DMS53 treated with DMSO at 0.1 percent for 48 hours (cell line): ENCODE measurements around the gene LUC7L3.
"Not testable (repeated sequence)": the region's sequence is repeated elsewhere in the genome, so short reads cannot be mapped to it uniquely, and the experiment has no call there.

Experiments used
- DNase-seq: peaks from one replicate; lab custom pipeline; 2025; ENCODE audit not compliant: unreplicated experiment; lab: John Stamatoyannopoulos, UW

The LUC7L3 gene

DNA sequence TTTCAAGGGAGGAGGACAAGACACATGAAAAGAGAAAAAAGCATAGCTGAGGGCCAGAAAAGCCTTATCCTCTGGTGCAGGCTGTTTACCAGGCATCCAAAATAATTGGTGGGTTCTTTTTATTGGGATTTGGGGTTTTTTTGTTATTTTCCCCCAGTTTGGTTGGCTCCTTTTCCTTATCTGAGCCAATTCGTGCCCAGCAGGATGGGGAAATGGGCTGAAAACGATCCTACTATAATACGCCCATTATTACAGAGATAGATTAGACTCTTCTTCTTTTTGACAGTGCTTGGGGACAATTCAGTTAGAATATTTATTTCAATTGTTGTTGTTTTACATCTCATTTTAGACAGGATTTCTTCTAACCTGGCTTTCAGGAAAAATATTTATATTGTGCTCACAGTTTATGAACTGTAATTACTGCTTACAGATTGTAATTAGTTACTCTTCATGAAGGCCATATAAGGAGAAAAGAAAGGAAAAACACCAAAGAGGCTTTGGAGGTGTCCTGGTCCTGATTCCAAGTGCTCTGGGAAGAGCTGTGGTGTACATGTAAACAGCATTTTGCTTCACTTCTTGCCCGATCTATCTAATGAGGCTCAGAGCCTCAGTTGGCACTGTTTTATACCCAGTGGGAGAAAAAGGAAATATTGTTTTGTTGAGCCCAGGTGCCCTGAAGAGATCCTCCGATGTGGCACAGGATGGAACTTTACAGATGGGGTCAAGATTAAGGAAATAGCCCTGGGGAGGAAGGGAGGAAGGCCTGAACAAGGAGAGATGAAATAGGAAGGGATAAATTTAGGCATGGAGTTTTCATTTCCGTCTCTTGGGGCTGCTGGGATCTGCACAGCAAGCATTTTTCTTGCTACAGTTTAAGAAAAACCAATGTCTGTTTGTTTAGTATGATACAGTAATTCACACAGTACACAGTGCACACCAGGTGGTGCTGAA, 11.1 kb upstream of the LUC7L3 start:
- DNase-seq: peak; percentile 53

DNA sequence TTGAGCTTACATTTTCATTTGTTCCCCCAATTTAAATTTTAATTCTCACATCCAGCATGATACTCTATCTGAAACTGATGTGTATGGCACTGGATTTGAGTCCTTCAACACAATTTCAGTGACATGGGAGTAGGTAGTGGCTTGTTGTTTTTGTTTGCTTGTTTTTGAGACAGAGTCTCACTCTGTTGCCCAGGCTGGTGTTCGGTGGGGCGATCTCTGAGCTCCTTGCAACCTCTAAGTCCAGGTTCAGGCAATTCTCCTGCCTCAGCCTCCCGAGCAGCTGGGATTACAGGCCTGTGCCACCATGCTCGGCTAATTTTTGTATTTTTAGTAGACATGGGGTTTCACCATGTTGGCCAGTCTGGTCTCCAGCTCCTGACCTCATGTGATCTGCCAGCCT, 10.3 kb upstream of the LUC7L3 start:
- not testable (repeated sequence) for DNase-seq

DNA sequence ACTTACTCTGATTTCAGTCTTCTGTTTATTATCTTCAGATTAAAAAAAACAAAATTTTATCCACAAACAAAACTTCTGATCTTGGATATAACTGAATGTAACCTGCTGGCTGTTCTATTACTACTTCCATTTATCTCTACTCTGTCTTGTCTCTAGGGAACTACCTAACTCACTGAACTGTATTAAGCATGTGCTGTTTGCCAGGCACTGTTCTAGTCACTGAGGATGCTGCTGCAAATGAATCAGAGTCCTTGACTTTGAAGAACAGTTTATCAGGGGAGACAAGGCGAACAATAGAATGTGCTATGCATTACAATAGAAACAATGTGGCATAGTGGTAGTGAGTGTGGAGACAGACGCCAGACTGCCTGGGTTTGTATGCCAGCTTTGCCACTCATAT, 9.4 kb upstream of the LUC7L3 start:
- no peak for DNase-seq

DNA sequence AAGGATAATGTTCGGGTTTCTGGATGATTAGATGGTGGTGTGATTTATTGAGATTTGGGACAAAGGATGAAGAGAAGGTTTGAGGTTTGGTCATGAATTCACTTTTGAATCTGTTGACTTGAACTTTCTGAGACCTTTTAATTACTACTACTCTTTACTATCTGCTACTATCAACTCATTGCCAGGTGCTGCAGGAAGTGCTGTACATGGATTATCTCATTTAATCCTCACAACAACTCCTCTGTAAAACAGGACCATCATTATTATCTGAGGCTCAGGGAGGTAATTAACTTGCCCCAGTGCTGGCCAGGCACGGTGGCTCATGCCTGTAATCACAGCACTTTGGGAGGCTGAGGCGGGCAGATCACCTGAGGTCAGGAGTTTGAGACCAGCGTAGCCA, 8.8 kb upstream of the LUC7L3 start:
- no peak for DNase-seq

DNA sequence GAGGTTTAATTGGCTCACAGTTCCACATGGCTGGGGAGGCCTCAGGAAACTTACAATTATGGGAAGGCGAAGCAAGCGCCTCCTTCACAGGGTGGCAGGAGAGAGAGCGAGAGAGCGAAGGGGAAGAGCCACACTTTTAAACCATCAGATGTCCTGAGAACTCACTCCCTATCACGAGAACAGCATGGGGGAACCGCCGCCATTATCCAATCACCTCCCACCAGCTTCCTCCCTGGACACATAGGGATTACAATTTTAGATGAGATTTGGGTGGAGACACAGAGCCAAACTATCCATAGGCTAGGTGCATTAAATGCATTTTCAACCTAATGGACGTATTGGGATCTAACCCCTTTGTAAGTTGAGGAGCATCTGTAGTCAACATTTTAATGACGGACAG, 6.8 kb upstream of the LUC7L3 start:
- no peak for DNase-seq

DNA sequence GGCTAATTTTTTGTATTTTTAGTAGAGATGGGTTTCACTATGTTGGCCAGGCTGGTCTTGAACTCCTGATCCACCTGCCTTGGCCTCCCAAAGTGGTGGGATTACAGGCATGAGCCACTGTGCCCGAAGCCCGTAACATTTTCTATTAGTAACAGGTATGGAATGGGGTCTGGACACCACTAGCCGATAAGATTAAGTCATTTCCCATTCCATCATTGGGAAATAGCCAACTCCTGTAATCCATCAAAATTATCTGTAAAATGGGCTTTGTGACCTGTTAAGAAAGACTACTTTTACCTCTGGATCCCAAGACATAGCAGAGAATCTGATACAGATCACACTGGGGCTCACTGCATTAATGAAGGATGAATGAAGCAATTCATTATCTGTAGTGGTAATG, 3.9 kb upstream of the LUC7L3 start:
- no peak for DNase-seq

GRCh38 chr17:50719924-50720794, 756 bp downstream of the LUC7L3 start:
- peak; percentile 19 for DNase-seq

GRCh38 chr17:50721194-50722010, 2.0 kb downstream of the LUC7L3 start:
- no peak for DNase-seq

DNA sequence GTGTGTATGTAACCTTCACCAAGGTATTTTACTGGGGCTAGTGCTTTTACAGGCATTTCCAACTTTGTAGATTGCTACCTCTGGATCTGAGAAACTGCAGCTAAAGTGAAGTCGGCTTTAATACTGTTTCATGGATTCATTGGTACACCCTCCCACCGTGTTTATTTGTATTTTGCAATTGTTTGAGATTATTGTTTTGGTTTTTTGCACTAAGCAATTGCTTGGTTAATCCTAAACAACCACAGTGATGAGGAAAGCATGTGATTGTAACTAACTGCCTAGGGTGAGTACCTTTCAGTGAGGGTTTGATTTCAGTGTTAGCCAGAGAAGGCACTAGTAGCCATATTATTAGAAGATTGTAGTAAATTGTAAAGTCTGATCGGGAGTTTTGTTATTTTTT, 3.3 kb downstream of the LUC7L3 start:
- DNase-seq: no peak

DNA sequence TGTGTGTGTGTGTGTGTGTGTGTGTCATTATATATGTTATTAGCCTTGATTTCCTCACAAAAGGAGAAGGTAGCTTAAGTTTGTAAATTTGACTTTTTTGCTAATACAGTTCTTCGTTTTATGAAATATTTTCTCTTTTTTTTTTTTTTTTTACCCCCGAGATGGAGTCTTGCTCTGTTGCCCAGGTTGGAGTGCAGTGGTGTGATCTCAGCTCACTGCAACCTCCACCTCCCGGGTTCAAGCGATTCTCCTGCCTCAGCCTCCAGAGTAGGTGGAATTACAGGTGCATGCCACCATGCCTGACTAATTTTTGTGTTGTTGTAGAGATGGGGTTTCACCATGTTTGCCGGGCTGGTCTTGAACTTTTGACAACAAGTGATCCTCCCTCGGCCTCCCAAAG, 5.2 kb downstream of the LUC7L3 start:
- DNase-seq: not testable (repeated sequence)

GRCh38 chr17:50725769-50726655, 6.6 kb downstream of the LUC7L3 start:
- no peak for DNase-seq

- DNase-seq: no peak
These were observed 8.7 kb downstream of the LUC7L3 start for GRCh38 chr17:50728112-50728429.

DNA sequence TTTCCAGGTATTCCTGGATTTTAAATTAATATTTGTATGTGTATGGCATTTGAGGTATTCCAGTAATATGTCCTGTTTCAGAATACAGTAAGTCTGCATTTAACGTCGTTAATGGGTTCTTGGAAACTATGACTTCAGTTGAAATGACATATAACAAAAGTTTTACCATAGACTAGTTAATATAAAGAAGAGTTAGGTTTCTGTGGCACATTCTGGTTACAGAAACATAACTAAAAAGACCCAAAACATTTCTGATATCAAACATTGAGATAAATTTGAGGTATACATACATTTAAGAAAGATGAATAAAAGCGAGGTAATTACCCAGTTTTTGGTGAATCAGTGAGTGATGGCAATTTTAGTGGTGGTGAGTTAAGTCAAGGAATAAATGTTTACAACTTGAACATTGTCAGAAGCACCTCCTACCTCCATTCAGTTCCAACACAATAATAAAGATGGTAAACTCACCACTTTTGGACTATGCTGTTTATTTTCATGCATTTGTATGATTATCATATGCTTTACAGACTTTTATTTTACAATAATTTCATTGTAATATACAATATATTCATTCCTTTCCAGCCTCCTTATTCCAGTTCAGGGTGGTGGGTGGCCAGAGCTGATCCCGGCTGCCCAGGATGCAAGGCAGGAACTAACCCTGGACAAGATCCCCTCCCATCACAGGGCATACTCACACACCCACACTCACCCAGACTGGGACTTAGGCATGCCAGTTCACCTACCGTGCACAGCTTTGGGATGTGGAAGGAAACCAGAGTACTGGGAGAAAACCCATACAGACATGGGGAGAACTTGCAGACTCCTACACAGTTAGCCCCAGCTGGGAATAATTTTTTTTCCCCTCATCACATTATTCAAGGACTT, 9.7 kb downstream of the LUC7L3 start:
- no peak for DNase-seq

DNA sequence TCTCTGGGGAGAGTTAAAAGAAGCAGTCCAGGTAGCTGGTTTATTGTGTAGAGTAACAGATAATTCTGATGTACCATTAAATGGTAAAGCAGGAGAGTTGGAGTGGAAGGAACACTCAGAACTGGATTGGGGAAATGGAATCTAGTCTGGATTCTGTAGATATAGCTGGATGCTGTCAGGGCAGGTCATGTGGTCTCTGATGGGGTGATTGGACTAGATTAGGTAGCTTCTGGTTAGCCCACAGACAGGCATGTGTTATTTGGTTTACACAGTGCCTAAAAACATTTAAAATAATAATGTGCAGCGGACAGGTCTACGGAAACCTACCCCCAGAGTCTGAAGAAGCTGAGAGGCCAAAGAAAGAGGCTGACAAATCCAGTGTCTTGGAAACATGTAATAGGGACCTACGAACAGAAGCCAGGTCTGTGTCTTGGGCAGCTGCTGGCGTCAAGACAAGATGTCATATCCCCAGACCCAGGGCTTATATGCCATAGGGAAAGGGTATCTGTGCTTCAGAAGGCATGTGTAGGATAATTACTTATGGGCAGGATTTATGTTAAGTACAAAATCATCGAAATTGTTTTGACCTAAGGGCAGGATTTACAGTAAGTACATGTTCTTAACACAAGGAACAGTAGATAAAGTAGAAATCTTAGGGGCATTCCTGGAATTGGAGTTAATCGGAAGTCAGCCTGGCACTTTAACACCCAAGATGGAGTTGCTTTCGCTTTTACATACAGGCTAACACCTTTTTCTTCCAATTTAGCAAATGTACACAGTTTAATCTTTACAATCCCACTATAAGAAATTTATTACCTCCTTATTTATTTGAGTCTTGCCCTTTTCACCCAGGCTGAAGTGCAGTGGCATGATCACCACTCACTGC, 12.4 kb downstream of the LUC7L3 start:
- no peak for DNase-seq

DNA sequence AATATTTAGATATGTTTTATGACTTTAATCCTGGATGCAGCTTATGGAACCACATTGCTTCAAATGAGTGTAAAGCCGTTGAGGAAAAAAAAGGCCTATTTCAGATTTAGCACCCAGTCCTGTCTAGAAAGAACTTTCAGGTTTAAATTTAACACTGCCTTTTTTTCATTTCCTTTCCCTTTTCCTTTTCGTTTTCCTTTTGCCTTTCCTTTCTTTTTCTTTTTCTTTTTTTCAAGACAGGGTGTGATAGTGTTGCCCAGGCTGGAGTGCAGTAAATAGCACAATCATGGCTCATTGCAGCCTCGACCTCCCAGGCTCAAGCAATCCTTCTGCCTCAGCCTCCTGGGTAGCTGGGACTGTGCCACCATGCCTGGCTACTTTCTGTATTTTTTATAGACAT, 15.9 kb downstream of the LUC7L3 start:
- DNase-seq: no peak

DNA sequence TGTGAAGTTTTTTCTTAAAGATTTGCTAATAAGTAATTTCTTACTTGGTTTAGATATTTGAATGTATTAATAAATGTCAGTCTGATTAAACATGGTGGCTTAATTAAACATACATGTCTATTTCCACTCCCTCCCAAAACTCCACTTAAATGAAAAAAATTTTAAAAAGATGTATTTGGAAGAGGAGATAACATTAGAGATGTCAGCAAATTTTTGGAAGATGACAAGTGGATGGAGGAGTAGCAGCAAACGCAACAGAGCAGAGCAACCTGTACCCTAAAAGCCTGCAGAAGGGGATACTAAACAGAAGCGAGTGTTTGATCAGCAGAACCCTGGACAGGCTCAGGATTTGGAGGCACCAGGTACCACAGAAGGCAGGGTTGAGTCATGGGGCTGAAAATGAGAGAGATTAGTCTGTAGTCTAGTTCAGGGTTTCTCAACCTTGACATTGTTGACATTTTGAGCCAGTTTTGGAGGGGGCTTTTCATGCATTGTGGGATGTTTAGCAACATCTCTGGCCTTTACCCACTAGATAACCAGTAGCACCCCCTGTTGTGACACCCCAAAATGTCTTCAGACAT, 17.8 kb downstream of the LUC7L3 start:
- DNase-seq: no peak

DNA sequence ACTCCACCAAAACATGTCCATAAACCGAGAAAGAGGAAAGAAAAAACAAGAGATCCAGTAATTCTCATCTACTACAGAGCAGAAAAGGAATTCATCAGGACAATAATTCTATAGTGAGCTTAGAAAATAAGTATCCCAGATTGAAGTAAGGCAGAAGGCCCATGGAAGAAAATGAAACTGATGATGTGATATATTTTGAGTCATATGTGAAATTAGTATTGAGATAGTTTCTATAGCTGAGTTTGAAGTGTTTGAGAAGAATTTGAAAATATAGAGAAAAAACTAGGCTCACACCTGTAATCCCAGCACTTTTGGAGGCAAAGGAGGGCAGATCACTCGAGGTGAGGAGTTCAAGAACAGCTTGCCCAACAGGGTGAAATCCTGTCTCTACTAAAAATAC, 19.7 kb downstream of the LUC7L3 start:
- no peak for DNase-seq

GRCh38 chr17:50745631-50746030, 26.2 kb downstream of the LUC7L3 start:
- no peak for DNase-seq
